Measurements from ENCODE around the gene DGCR8.

The DGCR8 gene

DNA sequence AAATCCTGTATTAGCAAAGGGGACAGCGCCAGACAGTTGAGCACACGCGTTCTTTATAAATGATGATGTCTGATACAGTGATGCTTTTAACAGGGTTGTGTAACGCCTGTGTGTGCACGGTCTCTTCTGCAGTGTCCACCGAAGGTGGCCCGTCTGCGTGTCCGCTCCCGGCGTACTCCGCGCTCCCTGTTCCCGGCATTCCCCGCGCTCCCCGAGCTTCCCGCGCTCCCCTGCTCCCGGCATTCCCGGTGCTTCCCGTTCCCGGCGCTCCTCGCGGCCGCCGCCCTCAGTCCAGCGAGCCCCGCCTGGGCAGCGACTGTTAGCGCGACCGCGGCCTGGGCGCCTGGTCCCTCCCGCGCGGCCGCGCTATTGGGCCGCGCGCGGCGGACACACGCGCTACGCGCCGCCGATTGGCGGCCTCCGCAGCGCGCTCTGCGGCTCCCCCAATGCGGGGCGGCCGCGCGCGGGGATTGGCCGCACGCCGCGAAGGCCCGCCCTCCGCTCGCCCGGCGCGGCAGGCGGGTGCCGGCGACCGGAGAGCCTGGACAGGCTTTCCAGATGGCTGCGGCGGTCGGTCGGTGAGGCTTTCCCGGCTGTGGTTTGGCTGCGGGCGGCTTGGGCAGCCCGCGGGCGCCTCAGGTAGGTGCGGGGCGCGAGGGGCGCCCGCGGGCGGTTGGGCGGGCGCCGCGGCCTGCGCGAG, at the start of gene DGCR8:
TSS of gene DGCR8 (plus strand) at position 497 of the 700 bp plus-strand sequence. CDS start 5,723 bp downstream, outside the sequence.
- DNase-seq (ENCODE audit: low read depth), result peak; percentile 64

DNA sequence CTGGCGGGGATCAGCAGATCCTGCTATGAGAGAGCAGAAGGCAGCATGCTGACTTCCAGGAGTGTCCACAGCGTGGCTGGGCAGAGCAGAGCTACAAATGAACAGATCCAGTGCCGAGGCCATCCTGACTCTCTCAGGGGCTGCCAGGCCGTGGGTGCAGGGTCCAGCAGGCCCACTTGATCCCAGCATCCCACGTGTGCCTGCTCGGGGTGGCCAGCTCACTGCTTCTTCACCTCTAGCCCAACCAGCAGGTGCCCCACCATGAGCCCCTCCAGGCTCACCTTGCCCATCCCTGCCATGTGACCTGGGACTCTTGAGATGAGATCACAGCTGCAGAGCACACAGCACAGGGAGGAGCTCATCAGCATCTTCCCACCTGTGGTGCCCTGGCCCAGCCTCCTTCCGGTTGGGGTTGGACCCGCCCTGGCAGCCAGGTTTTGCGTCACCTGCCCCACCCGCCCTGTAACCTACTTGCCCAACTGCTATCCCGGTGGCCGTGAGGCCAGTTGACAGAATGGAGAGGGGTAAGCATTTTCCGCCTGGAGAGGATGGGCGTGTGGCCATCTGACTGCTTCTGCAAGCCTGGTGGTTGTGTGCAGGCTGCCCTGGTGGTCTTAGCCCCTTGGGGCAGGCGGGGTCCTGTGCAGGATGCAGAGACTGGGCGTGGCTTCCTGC, 48.2 kb upstream of the DGCR8 start:
- no peak for DNase-seq (ENCODE audit: low read depth)

DNA sequence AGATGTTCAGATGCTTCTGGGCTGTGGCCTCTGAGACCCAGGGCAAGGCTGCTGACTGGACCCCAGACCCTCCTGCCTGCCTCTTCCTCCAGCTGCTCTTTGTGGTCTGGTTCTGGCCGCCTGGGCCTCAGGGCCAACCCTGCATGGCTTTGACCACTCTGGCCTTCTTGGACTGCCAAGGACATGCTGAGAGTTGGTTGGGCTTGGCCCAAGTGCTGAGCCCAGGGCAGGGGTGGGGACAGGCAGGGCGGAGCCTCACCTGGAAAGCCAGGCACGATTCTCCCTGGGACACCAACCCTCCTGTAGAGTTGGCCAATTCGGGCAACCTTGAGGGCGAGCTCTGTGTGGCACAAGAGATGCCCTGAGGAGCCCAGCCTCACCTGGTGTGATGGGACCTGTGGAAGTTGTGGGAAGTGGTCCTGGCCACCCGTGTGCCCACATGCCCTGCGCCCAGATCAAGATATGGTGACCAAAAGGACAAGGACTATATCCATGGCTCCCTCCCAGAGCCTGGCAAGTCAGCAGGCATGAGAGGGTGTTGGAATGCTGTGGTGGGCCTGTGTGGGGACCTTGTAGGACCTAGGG, 47.5 kb upstream of the DGCR8 start:
- no peak for DNase-seq (ENCODE audit: low read depth)

DNA sequence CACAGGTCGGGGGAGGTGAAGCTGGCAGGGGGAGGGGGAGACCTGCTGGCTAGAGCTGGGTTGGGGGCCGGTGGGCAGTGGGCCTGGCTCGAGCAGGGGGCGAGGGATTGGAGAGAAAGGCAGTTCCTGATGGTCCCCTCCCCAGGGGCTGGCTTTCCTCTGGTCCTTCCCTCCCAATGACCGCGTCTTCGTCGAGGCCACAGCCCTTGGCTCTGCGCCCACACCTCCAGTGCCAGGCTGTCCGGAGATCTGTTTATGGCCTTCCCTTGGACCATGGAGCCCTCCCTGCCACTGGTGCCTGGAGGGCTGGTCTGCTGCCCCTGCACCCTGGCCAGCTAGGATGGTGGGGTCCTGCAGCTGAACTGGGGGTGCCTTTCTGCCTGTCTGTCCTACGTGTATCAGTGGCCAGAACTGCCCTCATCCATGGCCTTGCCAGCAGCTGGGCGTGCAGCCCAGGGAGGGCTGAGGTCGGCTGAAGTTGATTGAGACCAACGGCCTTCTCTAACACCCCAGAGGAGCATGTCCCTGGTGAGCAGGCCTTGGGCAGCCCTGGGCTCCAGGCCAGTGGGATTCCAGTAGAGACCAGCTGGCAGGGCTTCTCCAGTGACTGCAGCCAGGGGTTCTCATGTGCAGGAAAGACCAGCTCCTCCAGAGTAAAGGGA, 46.9 kb upstream of the DGCR8 start:
- DNase-seq (ENCODE audit: low read depth), result no peak

DNA sequence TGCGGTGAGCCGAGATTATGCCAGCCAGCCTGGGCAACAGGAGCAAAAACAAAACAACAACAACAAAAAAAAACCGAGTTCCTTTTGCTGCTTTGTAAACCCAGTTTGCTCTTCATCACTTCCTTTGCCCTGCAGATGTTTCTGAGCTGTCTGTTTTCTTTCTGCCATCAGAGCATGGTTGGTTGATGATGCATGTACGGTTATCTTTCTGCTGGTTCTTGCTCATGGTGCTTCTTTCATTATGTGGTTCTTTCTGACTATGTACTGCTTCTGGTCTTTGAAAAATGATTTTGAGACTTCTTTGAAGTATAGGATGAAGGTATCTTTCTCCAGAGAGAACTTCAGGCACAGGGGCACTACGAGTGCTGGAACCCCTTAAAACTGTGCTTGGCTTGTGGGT, 45.9 kb upstream of the DGCR8 start:
- DNase-seq (ENCODE audit: low read depth), result no peak

DNA sequence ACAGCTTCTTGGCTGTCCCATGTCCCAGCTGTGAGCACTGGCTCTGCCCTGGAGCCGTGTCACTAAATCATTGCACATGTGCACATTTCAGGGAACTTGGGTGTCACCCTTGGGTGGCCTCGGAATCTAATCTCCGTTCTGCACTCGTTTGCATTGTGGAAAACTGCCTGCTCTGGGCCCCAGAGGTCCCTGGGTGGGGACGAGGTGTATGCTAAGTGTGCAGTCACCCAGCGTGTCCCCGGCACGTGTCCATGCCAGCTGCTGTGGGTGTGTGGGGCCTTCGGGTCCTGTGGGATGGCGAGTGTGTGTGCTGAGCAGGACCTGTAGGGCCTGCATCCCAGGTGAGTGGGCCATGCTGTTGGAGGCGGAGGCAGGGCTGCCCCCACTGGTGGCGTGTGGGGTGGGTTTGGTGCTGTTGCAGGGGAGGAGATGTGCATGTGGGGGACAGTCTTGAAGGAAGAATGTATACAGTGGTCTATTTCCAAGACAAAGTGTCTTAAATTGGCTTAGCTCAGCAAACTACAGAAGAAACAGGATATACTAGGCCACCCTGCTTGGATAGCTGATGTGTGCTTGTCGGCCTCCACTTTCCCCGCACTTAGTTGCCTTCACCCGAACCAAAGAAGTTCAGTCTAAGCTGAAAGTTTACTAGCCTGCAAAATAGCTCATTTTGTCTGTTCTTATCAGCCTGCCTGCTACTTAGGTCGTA, 44.5 kb upstream of the DGCR8 start:
- DNase-seq (ENCODE audit: low read depth), result no peak

DNA sequence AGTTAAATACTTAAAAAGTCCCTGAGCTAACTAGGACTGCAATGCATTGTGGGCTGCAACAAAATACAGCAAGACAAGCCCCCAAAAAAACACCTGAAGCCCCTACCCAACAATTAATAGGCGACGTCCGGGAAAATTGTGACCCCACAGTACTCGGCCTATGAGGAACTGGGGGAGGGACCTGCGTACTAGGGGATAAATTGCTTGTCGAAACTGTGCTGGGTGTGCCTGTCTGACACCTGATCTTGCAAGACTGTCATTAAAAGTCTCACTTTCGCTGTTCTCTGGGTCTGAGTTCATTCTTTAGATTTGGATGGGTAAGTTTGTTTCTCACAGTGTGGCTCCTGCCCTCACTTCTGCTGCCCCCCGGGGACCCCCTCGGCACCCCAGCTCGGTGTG, 44.0 kb upstream of the DGCR8 start:
- DNase-seq (ENCODE audit: low read depth), result no peak

DNA sequence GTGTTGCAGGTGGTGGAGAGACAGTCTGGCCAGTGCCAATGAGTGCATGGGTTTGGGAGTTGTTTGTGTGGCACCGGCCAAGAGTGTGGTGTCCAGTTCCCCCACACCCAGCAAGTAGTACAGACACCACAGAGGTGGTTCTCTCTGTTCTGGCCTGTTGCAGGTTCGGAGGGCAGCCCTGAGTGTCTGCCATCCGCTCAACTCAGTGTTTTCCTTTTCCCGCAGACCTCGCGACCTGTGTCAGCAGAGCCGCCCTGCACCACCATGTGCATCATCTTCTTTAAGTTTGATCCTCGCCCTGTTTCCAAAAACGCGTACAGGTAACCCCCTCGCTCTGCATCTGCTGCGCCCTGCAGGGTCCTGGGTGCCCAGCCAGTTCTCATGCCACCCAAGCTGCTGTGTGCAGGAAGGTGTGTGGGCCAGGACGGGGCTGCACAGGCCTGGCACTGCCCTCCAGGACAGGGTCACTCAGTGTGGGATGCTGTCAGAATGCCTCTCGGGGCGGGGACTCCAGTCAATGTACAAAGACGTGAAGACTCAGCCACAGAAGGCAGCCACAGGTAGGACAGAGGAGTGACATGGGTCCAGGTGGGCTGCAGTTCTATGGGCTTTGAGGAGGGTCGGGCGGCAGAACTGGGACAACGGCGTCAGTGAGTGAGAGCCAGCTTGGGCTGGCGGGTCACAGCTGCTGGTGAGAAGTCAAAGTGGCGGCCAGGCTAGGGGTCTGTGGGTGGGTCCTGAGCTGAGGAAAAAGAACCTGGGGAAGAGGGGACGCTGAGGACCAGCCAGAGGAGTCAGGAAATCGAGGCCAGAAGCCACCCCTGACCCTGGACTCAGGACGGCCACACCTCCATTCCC, 43.3 kb upstream of the DGCR8 start:
- DNase-seq (ENCODE audit: low read depth), result no peak

DNA sequence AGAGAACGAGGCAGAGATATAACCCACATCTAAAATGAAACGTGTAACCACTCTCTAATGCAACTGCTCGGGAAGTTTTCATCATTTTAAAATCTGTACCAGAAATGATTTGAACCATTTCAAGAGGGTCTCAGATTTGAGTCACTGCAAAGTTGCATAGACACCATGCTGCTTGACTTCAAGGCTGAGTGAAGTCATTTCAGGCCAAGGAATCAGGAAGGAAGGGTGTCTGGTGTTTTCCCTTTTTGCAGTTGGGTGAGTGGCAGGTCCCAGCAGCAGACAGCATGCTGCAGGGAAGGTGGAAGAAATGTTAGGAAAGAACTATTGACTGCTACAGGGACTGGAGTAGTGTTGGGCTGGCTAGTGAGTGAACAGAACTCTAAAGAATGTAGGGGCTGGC, 42.6 kb upstream of the DGCR8 start:
- no peak for DNase-seq (ENCODE audit: low read depth)

DNA sequence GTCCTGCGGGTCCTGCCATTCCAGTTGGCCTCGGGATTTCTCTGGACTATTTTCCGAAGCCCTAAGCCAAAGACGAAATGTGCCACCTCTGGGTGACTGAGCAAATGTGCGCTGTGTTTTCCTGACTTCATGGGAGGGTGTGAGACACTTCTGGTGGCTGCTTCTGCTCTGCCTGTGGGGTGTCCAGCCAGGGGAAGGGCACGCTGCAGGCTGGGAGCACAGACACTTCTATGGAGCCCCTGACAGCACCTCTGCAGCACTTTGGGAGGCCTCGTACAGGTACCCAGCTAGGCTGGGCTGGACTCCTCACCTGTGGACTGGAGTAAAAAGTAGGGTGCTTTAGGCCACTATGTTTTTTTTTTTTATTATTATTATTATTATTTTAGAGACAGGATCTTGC, 41.5 kb upstream of the DGCR8 start:
- DNase-seq (ENCODE audit: low read depth), result no peak

DNA sequence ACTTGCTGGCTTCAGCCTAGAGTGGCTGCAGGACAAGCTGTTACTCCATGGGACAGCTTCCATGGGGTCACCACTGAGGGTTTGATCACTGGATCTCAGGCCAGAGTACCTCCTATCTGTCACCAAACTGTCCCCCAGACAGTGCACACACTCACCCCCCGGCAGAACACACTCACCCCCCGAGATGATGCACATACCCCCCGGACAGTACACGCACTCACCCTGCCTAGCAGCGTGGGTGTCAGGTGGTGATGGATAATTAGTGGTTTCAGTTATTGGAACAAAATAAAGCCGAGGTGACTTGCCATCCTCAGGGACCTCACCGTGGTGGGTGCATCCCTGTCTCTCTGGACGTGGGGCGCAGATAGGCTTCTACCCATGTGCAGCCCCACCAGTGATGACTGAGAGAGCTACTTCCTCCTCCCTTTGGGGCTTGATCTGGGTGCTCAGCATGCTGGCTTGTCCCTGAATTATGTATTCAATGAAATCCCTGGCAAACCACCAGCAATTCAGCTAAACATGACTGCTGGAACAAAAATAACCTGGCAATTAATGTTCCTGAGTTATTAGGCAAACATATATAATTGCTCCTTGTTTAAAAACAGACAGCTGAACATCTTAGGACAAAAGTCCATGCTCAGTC, 40.2 kb upstream of the DGCR8 start:
- no peak for DNase-seq (ENCODE audit: low read depth)

DNA sequence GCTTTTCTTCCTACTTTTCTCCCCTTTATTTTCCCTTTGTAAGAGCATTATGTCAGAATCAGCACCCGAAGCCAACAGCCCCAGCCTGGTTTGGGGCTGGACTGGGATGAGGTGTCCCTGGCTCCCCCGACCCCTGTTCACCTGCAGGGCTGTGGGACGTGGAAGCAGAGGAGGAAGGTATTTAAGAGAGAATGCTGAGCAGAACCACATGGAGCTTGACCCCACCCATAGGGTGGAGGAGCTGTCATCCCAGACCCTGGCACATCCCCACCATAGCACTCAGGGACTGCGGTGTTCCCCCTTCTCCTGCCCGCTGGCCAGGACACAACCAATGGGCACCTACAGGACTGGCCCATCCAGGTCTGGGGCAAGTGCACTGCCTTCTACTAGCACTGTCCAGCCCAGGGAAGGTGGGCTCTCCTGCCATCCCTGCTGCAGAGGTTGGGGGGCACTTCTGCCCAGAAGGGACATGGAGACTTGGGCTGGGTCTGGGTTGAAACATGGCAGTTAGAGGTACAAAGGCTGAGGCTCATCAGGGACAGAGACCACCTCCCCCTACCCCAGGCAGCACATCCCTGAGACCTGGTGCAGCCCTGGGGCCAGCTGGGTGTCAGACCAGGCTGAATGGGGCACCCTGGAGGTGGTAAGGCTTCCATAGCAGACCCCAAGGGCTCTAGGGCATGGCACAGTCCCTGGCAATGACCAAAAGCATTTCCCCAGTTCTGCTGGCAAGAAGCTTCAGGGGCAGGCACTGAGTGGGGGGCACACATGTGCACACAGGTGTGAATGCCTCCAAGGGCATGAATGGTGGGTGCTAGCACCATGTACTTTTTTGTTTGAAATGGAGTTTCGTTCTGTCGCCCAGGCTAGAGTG, 39.5 kb upstream of the DGCR8 start:
- no peak for DNase-seq (ENCODE audit: low read depth)

DNA sequence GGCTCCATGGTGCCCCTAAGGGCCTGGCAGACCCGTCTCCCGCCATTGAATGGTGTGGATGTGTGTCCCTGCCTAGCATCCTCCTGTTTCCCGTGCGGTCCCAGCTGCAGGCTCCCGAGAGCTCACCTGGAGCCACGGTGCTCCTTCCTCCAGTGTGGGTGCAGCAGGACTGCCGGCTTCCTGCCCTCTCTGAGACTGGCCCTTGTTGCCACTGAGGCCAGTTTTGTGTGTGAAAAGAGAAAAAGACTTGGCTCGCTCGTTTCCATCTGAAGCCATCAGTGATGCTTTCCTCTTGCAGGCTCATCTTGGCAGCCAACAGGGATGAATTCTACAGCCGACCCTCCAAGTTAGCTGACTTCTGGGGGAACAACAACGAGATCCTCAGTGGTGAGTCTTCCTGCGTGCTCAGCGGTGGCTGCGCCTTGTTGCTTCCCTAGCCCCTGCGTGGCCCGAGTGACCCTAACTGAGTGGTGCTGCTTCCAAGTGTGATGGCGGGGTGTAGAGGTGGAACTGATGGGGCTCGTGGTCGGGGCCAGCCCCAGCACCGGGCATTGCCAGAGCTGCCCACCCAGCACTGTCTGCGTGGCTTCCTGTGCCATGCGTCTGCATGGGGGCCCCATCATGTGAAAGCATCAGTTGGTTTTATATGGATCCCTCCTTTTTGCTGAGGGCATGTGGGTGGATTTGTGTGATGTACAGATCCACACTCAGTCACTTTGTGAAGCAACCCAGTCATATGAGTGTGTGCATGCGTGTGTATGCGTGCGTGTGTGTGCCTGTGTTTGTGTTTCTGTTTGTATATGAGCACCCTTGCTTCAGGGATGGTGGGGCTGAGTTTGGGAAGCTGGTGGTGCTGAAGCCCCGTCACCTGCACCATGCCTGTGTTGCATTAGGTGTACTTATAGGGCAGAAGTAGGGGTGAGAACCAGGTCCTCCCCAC, 36.7 kb upstream of the DGCR8 start:
- no peak for DNase-seq (ENCODE audit: low read depth)

DNA sequence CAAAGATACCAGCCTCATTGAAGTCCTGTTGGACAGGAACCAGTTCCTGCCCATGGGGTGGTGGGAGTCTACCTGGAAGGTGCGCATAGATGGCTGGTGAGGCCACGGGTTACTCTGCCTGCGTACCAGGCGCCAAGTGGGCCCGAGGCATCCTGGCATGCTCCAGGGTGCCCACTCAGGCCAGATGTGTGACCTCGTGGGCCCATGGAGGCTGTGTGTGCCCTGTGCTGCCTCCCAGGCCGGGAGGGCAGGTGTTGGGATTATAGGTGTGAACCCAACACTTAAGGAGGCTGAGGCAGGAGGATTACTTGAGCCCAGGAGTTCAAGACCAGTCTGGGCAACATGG, 36.1 kb upstream of the DGCR8 start:
- DNase-seq (ENCODE audit: low read depth), result no peak

DNA sequence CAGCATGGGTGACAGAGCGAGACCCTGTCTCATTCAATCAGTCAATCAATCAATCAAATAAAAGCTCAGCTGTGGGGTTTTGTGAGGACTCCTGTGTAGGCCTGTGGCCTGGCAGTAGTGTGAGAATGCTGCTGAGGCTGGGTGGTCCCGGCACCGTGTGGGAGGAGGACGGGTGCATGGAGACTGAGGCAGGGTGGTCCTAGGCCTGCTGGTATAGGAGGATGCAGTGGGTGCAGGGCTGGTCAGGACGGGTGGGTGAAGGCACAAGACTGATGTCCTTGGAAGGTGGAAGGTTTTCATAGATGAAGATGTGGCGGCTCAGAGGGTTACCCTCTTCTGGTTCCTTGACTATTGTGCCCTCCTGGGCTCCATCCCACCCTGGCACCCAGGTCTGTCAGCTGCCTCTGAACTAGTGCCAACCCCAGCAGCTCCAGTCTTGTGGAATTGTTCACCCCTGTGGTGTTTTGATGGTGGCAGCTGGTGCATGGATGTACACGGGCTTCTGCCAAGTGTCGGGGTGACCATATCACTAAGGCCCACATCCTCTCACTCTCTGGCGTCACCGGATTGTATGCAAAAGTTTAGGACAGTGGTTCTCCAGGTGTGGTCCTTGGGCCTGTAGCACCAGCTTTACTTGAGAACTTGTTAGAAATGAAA, 35.4 kb upstream of the DGCR8 start:
- DNase-seq (ENCODE audit: low read depth), result no peak

DNA sequence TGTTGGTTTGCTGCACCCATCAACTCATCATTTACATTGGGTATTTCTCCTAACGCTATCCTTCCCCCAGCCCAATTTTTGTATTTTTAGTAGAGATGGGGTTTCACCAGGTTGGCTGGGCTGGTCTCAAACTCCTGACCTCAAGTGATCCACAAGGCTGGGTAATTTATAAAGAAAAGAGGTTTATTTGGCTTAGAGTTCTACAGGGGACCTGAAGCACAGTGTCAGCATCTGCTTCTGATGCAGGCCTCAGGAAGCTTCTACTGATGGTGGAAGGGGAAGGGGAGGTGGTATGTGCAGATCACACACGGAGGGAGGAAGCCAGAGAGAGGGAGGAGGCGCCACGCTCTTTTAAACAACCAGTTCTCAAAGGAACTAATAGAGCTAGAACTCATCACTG, 33.3 kb upstream of the DGCR8 start:
- no peak for DNase-seq (ENCODE audit: low read depth)

DNA sequence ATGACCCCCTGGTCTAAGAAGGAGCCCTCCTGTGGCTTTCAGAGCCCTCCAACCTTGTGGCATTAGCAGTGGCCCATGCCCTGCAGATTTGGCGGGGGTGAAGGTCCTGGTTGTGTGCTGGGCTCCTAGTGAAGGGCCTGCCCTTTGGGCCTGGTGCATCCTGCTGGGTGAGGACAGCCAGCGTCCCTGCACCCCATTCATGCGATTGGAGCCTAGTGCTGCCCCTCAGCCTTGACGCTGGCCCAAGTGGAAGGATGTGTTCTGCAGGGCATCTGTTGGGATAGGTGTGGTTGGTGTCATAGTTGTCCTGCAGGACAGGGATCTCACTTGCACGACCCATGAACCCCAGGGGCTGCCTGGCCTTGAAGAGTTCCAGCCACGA, 28.1 kb upstream of the DGCR8 start:
- no peak for DNase-seq (ENCODE audit: low read depth)

Measured in stimulated activated CD8-positive, alpha-beta memory T cell treated with anti-CD3 and anti-CD28 coated beads, Interleukin-12 subunit alpha, Interleukin-12 subunit beta, amount 100 ng/mL, for 4 hours (primary cell).